GM12865 (cell line): ENCODE data around the gene ARHGAP24.

Source experiments
- DNase-seq: peaks from one replicate; pipeline ENCODE4 v3.0.0; 2010; ENCODE audit warnings: low read depth
- H3K4me3 ChIP-seq: 2 replicates; pipeline ENCODE4 v1.5.1; 2011; ENCODE audit warnings: mild to moderate bottlenecking, low read depth, low read length, control low read depth
- TF ChIP-seq, protein P1 (sequence below): IDR thresholded peaks from 2 replicates; pipeline ENCODE4 v1.5.1; 2011; ENCODE audit warnings: low read length, control low read depth, low read depth, inconsistent platforms; ENCODE audit not compliant: insufficient read depth; ENCODE audit errors: missing control alignments

ARHGAP24 gene

DNA sequence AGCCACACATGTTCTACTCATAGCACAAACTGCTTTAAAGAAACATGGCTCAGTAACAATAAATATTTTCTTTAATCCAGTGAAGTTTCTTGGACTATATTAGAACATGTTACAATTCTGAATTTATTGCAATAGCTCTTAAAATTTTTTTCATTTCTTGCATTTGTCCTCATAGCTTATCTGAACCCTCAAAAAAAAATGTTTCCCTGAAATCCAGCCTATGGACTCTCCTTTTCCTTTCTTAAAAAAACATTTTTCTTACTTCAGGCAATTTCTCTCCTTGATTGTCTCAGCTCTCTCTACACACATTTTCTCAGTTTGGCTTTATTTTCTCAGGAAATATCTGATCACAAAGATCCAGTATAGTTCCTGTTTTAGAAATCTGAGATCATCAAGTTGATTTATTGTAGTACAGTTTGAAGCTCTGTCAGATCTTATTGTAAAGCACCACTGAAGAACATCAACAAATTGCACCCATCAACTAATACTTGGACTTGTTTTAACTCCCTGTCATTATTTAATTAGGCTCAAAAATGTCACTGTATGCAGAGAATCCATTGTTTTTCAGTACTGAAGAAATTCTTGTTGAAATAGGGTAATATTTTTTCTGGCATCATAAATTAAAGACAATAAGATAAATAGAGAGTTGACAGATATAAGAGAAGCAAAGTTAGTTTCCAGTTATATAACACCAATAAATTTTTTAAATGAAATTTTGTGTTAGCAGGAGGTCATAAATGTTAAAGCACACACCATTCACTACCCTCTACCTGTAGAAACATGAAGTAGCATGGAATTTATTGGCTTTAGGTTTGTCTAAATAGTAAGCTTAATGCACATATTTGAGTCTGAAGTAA, 317.7 kb downstream of the ARHGAP24 start:
- TF ChIP-seq, protein P1, sequence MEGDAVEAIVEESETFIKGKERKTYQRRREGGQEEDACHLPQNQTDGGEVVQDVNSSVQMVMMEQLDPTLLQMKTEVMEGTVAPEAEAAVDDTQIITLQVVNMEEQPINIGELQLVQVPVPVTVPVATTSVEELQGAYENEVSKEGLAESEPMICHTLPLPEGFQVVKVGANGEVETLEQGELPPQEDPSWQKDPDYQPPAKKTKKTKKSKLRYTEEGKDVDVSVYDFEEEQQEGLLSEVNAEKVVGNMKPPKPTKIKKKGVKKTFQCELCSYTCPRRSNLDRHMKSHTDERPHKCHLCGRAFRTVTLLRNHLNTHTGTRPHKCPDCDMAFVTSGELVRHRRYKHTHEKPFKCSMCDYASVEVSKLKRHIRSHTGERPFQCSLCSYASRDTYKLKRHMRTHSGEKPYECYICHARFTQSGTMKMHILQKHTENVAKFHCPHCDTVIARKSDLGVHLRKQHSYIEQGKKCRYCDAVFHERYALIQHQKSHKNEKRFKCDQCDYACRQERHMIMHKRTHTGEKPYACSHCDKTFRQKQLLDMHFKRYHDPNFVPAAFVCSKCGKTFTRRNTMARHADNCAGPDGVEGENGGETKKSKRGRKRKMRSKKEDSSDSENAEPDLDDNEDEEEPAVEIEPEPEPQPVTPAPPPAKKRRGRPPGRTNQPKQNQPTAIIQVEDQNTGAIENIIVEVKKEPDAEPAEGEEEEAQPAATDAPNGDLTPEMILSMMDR, result no peak
- no peak for DNase-seq
- no peak overlapping the region for H3K4me3 ChIP-seq

DNA sequence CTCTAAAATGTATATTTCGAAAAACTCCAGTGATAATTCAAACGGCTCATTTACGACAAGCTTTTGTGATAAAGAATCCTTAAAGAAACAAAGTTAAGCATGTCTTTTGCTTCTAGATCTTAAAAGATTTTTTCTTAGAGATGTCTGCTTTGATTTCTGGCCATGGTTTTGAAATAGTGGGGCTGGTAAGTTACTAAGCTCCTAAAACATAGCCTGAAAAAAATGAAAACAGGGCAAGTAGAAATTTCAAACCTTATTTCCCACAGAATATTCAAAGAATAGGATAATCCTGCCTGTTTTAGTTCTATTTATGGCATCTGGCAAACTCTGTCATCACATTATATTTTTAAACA, 318.3 kb downstream of the ARHGAP24 start:
- TF ChIP-seq, protein P1, result no peak
- no peak for DNase-seq
- H3K4me3 ChIP-seq, result no peak overlapping the region

DNA sequence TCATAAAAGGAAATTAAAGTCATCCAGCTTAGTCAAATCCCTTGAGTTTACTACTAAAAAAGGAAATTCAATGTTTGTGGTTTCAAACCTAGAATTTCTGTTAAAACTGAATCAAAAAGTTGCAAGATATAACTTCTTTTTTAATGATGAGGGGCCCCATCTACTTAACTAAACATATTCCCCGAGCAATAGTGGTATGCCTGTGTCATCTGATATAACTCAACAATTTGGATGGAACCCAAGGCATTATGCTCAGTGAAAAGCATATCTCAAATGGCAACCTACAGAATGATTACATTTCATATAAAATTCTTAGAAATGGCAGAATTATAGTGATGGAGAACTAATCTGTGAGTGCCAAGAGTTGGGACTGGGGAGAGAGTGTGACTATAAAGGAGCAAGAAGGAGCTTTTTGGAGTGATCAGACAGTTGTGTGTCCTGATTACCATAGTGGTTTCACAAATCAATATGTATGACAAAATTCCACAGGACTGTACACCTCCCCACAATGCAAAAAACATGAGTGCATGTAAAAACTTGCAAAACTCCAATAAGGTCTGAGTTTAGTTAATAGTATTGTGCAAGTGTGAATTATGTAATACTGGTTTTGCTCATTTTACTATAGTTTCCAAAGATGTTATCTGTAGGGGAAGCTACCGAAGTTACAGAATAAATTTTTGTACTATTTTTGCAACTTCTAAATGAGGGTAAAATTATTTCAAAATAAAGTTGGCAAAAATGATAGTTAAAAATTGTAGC, 323.2 kb downstream of the ARHGAP24 start:
- TF ChIP-seq, protein P1, result no peak
- DNase-seq, result no peak
- no peak overlapping the region for H3K4me3 ChIP-seq

DNA sequence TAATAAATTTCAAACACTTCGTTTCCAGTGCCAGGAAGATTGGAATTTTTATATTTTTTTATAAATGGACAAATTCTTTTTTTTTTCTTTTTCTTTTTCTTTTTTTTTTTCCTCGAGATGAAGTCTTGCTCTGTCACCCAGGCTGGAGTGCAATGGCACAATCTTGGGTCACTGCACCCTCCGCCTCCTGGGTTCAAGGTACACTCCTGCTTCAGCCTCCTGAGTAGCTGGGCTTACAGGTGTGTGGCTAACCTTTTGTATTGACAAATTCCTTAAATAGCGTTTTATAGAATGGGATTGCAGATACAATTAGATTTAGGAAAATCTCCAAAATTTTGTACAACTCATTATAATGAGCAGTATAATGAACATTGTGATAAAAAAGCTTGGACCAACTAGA, 328.9 kb downstream of the ARHGAP24 start:
- TF ChIP-seq, protein P1, result no peak

DNA sequence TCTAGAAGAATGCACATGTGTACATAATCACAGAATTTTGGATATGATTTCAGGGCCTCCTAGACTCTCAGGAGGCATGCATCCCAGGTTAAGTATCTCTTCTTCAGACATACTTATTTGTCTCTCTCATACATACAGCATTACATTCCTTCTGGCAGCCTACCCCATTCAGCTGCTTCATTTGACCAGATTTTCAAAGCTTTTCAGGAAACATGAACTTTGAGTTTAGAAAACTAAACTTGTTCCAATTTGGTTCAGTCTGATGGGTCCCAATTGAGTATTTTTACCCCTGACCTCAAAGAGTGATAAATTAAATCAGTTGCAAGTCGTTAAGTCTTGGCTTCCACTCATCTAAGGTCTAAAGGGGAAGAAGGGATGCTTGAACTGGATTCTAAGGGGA, 330.9 kb downstream of the ARHGAP24 start:
- TF ChIP-seq, protein P1, result no peak
- DNase-seq, result no peak
- H3K4me3 ChIP-seq, result no peak overlapping the region

More for the DNA sequence above, 328.9 kb downstream of the ARHGAP24 start:
- no peak for DNase-seq
- no peak overlapping the region for H3K4me3 ChIP-seq

DNA sequence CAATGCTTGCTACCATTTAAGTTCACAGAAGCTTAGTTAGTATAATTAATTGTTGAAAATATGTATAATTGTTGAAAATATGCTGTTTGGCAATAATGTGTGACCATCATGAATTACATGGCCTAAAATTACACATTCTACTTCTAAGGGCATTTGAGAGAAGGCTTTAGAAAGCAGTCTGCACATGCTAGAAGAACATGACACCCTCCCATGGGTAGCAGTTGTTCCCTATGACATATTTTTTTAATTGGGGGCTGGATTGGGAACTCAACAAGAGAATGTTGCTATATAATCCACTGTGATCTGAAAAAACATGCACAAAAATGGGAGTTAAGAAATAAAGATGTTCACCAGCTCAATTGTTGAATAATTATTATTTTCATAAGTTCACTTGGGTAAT, 331.4 kb downstream of the ARHGAP24 start:
- DNase-seq, result no peak
- TF ChIP-seq, protein P1, result no peak
- H3K4me3 ChIP-seq, result no peak overlapping the region
